Measurements from ENCODE around the gene IER3. TPM values are rescaled to one million over a fixed set of nuclear protein-coding genes. Genes with fewer than 3 reads are reported as not detected.
A peak's percentile ranks its signal among the peaks of the same experiment; 100 is the strongest.

Gene IER3
- polyA plus RNA-seq, 1 experiment = 85.2 TPM

DNA sequence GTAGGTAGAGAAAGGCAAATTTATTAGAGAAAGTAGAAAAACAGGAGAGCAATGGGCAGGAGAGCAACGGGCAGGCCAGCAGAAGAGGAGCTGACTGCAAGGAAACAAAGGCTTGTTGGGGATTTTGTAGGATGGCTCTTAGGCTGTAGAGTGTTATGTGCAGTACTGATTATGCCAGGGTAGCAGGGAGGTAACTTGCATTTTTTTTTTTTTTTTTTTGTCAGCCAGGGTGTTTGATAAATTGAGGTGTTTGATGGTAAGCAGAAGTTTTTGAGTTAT is 36.2 kb upstream of the IER3 start:
- Histone ChIP-seq H3K27me3 (ENCODE audit: control insufficient read depth, insufficient read depth, low read length) (no peaks in the 10 kb centered on the region), H3K9me3 (ENCODE audit: control insufficient read depth, insufficient read depth, low read length) (no peaks in the 10 kb centered on the region), H3K4me3 (ENCODE audit: low read depth, low read length) (no peak overlapping the region), H3K27ac (ENCODE audit: low read depth, low read length) (peak overlapping the region; percentile 100)
- POLR2A ChIA-PET = interaction anchor here (2.0 to 2.7 kb wide), 3 partner anchors 29 to 39 kb away, joined by 7 to 49 read pairs (median 14); partner anchors contain the start of gene IER3
- TF ChIP-seq, protein P1, sequence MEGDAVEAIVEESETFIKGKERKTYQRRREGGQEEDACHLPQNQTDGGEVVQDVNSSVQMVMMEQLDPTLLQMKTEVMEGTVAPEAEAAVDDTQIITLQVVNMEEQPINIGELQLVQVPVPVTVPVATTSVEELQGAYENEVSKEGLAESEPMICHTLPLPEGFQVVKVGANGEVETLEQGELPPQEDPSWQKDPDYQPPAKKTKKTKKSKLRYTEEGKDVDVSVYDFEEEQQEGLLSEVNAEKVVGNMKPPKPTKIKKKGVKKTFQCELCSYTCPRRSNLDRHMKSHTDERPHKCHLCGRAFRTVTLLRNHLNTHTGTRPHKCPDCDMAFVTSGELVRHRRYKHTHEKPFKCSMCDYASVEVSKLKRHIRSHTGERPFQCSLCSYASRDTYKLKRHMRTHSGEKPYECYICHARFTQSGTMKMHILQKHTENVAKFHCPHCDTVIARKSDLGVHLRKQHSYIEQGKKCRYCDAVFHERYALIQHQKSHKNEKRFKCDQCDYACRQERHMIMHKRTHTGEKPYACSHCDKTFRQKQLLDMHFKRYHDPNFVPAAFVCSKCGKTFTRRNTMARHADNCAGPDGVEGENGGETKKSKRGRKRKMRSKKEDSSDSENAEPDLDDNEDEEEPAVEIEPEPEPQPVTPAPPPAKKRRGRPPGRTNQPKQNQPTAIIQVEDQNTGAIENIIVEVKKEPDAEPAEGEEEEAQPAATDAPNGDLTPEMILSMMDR (IDR thresholded peaks at IDR 0.05; ENCODE audit: low read depth, low read length) = no peak
- CTCF ChIA-PET = interaction anchor here (1.5 kb wide), 1 partner anchor 42 kb away, joined by 3 read pairs; no protein-coding TSS in a partner anchor
- DNase-seq (ENCODE audit: low read depth, low spot score) = no peak

DNA sequence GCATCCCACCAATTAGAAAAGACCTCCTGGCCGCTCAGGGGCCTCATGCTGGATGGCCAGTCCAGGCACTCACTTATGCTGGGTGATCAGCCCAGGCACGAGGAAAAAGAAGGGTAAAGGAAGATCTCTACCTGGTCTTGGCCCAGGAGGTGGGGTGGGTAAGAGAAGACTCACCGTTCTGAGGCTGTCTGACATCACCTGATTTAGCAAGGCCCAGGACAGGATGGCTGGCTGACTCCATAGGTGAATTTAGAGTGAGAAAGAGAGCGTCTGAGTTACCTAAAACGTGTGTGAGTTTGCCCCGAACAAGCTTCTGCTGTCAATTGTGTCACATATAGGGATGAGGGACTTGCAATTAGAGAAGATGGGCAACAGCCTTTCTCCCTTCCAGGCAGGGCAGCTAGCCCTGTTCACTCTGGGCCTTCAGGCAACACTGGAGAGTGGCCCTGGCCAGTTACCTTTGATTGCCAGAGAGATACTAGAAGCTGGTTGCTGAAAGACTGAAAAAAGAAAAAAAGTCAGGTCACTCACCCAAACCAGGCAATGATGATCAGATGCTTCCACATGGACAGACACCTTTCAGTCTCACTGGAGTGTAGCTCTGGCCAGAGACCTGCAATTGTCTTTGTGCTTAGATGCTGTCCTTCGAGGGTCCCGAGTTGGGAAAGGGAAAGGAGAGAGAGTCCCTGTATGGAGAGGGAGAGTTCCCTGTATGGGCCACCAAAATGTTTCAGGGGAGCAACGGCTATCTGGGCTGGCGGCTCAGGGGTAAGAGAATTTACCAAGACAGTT is 35.7 kb upstream of the IER3 start:
- no peaks in the 10 kb centered on the region for H3K9me3 ChIP-seq (ENCODE audit: control insufficient read depth, insufficient read depth, low read length)
- CTCF ChIA-PET = interaction anchor here (0.5 to 1.5 kb wide), 2 partner anchors 42 to 106 kb away, joined by 3 to 5 read pairs; no protein-coding TSS in a partner anchor
- H3K27ac ChIP-seq (ENCODE audit: low read depth, low read length) = peak overlapping the region; percentile 100
- TF ChIP-seq, protein P1 (IDR thresholded peaks at IDR 0.05; ENCODE audit: low read depth, low read length) = no peak
- no peak overlapping the region for H3K4me3 ChIP-seq (ENCODE audit: low read depth, low read length)
- no peaks in the 10 kb centered on the region for H3K27me3 ChIP-seq (ENCODE audit: control insufficient read depth, insufficient read depth, low read length)
- POLR2A ChIA-PET = interaction anchor here (1.0 to 2.7 kb wide), 6 partner anchors 11 to 38 kb away, joined by 3 to 49 read pairs (median 8); partner anchors contain the start of genes FLOT1 and IER3
- DNase-seq (ENCODE audit: low read depth, low spot score) = no peak

DNA sequence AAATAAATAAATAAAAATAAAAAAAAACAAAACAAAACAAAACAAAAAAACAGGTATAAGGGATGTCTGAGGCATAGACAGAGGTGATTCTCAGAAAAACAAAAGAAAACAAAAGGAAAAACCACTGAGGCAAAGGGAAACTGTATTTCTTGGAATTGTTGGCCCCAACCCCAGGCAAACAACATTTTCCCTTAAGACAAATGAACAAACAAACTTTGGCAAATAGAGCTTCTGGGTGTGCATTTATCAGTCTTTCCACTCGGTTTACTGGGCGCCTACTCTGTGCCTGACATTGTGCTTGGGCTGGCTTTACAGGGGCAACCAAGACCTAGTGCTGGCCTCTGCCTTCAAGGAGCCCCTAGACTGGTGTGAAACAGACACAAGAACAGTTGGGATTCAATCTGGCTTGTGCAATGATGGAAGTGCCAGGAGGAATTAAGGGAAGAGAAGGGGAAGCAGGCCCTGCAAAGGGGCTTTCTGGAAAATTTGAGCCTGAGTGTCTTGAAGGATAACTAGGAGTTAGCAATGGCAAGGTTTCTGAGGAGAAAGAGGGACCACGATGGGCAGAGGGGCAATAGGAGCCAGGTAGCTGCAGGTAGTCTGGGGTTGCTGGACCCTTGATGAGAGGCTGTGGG is 33.8 kb upstream of the IER3 start:
- Histone ChIP-seq H3K9me3 (ENCODE audit: control insufficient read depth, insufficient read depth, low read length) (no peaks in the 10 kb centered on the region), H3K27ac (ENCODE audit: low read depth, low read length) (no peak overlapping the region), H3K4me3 (ENCODE audit: low read depth, low read length) (no peak overlapping the region), H3K27me3 (ENCODE audit: control insufficient read depth, insufficient read depth, low read length) (no peaks in the 10 kb centered on the region)
- ChIA-PET POLR2A (interaction anchor here (1.6 to 2.6 kb wide), 2 partner anchors 9 to 34 kb away, joined by 9 to 14 read pairs; partner anchors contain the start of gene IER3), CTCF (interaction anchor here (0.5 kb wide), 1 partner anchor 621 kb away, joined by 3 read pairs; no protein-coding TSS in a partner anchor)
- no peak for DNase-seq (ENCODE audit: low read depth, low spot score)
- TF ChIP-seq, protein P1 (IDR thresholded peaks at IDR 0.05; ENCODE audit: low read depth, low read length) = no peak

DNA sequence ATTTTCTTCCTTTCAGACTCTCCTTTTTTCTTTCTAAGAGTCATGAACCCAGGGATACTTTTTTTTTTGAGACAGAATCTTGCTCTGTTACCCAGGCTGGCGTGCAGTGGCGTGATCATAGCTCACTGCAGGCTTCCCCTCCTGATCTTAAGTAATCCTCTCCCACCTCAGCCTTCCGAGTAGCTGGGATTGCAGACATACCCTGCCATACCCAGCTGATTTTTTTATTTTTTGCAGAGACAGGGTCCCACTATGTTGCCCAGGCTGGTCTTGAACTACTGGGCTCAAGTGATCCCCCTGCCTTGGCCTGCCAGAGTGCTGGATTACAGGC is 32.8 kb upstream of the IER3 start:
- ChIA-PET CTCF (interaction anchor here (1.3 kb wide), 1 partner anchor 11 kb away, joined by 5 read pairs; no protein-coding TSS in a partner anchor), POLR2A (no interaction called here)
- H3K4me3 ChIP-seq (ENCODE audit: low read depth, low read length) = no peak overlapping the region
- TF ChIP-seq, protein P1 (IDR thresholded peaks at IDR 0.05; ENCODE audit: low read depth, low read length) = no peak
- no peak for DNase-seq (ENCODE audit: low read depth, low spot score)
- H3K9me3 ChIP-seq (ENCODE audit: control insufficient read depth, insufficient read depth, low read length) = no peaks in the 10 kb centered on the region
- no peaks in the 10 kb centered on the region for H3K27me3 ChIP-seq (ENCODE audit: control insufficient read depth, insufficient read depth, low read length)
- no peak overlapping the region for H3K27ac ChIP-seq (ENCODE audit: low read depth, low read length)

Data from AG04450 (cell line).